WTC11 (cell line): Measurements from ENCODE around the gene PRND. TPM values are rescaled to one million over a fixed set of nuclear protein-coding genes. Genes with fewer than 3 reads are reported as not detected.

ENCODE experiments used
- ATAC-seq: fragments of 200-7000 bp; cut with Tn5 transposase; 2 replicates; pipeline ENCODE4 v1.10.0; 2021; ENCODE audit warnings: mild to moderate bottlenecking, moderate library complexity
- CTCF ChIA-PET: fragments of 300-600 bp; sonication (Branson Sonifier 250); formaldehyde crosslinking; loops from one replicate; lab custom pipeline; 2021; ENCODE audit warnings: antibody characterized with exemption; lab: Charles Lee
- POLR2A ChIA-PET: fragments of 350-600 bp; sonication (Branson Sonifier 250); formaldehyde crosslinking; loops from one replicate; lab custom pipeline; 2021; ENCODE audit warnings: antibody characterized with exemption; lab: Charles Lee
- DNase-seq: peaks from one replicate; pipeline ENCODE4 v3.0.0; 2021; ENCODE audit warnings: low spot score
- H3K27ac Mint-ChIP-seq: 2 replicates; pipeline ENCODE4 v1.8.0; 2021; ENCODE audit warnings: mixed read lengths
- H3K27me3 Mint-ChIP-seq: 2 replicates; pipeline ENCODE4 v1.8.0; 2021; ENCODE audit warnings: low read depth, mild to moderate bottlenecking, moderate library complexity, mixed read lengths
- H3K36me3 Mint-ChIP-seq: 2 replicates; pipeline ENCODE4 v1.8.0; 2021; ENCODE audit warnings: mixed read lengths
- H3K4me1 Mint-ChIP-seq: 2 replicates; pipeline ENCODE4 v1.8.0; 2022; ENCODE audit warnings: mixed read lengths
- H3K4me3 Mint-ChIP-seq: 2 replicates; pipeline ENCODE4 v1.8.0; 2021; ENCODE audit warnings: mild to moderate bottlenecking, moderate library complexity, mixed read lengths
- H3K9me3 Mint-ChIP-seq: 2 replicates; pipeline ENCODE4 v1.8.0; 2021; ENCODE audit warnings: mixed read lengths
- ARID4B ChIP-seq: sonication (generic); formaldehyde crosslinking; IDR thresholded peaks from 2 replicates; pipeline ENCODE4 v1.8.0; 2023; ENCODE audit warnings: missing genetic modification reagents, mild to moderate bottlenecking, borderline replicate concordance
- ATF1 ChIP-seq: sonication (generic); formaldehyde crosslinking; IDR thresholded peaks from 2 replicates; pipeline ENCODE4 v1.8.1; 2023; ENCODE audit warnings: mild to moderate bottlenecking, moderate library complexity, missing genetic modification reagents
- ATF2 ChIP-seq: sonication (generic); formaldehyde crosslinking; IDR thresholded peaks from 2 replicates; pipeline ENCODE4 v1.8.1; 2022; ENCODE audit warnings: low read depth, missing genetic modification reagents, borderline replicate concordance
- EMX1 ChIP-seq: fragments of 250-450 bp; sonication (Bioruptor Pico); IDR thresholded peaks from 2 replicates; pipeline ENCODE4 v1.8.0; 2021; ENCODE audit warnings: mild to moderate bottlenecking
- JAZF1 ChIP-seq: fragments of 250-450 bp; sonication (Bioruptor Pico); IDR thresholded peaks from 2 replicates; pipeline ENCODE4 v1.9.0; 2021; ENCODE audit warnings: moderate library complexity, mild to moderate bottlenecking, inconsistent platforms
- MYBL2 ChIP-seq: sonication (generic); formaldehyde crosslinking; IDR thresholded peaks from 2 replicates; pipeline ENCODE4 v1.8.1; 2023; ENCODE audit warnings: mild to moderate bottlenecking, moderate library complexity, missing genetic modification reagents
- NFE2L1 ChIP-seq: sonication (generic); formaldehyde crosslinking; IDR thresholded peaks from 2 replicates; pipeline ENCODE4 v1.8.1; 2023; ENCODE audit warnings: missing genetic modification reagents
- NR3C1 ChIP-seq: sonication (generic); formaldehyde crosslinking; conservative IDR thresholded peaks from 2 replicates; pipeline ENCODE4 v1.8.1; 2023; ENCODE audit warnings: low read depth, mild to moderate bottlenecking, missing genetic modification reagents
- TEAD4 ChIP-seq: sonication (generic); formaldehyde crosslinking; IDR thresholded peaks from 2 replicates; pipeline ENCODE4 v1.8.0; 2022; ENCODE audit warnings: mild to moderate bottlenecking, missing genetic modification reagents
- TP53 ChIP-seq: sonication (generic); formaldehyde crosslinking; IDR thresholded peaks from 2 replicates; pipeline ENCODE4 v1.8.1; 2023; ENCODE audit warnings: mild to moderate bottlenecking, missing genetic modification reagents
- USF2 ChIP-seq: sonication (generic); formaldehyde crosslinking; IDR thresholded peaks from 2 replicates; pipeline ENCODE4 v1.8.1; 2023; ENCODE audit warnings: mild to moderate bottlenecking, missing genetic modification reagents, moderate library complexity
- ZBTB21 ChIP-seq: sonication (generic); formaldehyde crosslinking; IDR thresholded peaks from 2 replicates; pipeline ENCODE4 v1.8.1; 2023; ENCODE audit warnings: mild to moderate bottlenecking, missing genetic modification reagents, borderline replicate concordance
- ZNF121 ChIP-seq: sonication (generic); formaldehyde crosslinking; IDR thresholded peaks from 2 replicates; pipeline ENCODE4 v1.8.0; 2023; ENCODE audit warnings: missing genetic modification reagents
- total RNA-seq: library from RNA; stranded (reverse); gene quantifications from 3 replicates; pipeline ENCODE4 v1.2.3, GENCODE V29; 2021
- TF ChIP-seq, protein P1 (sequence below): sonication (generic); formaldehyde crosslinking; IDR thresholded peaks from 2 replicates; pipeline ENCODE4 v1.8.1; 2023; ENCODE audit warnings: mild to moderate bottlenecking, moderate library complexity, missing genetic modification reagents
- TF ChIP-seq, protein P2 (sequence below): sonication (generic); formaldehyde crosslinking; IDR thresholded peaks from 2 replicates; pipeline ENCODE4 v1.8.0; 2022; ENCODE audit warnings: missing genetic modification reagents
- TF ChIP-seq, protein P3 (sequence below): sonication (generic); formaldehyde crosslinking; IDR thresholded peaks from 2 replicates; pipeline ENCODE4 v1.8.1; 2022; ENCODE audit warnings: low read depth, mild to moderate bottlenecking, moderate library complexity, missing genetic modification reagents, borderline replicate concordance

Gene PRND
- total RNA-seq, 1 experiment from 2014 or later: 0.04 TPM

GRCh38 chr20:4729265-4729664 is 7.6 kb downstream of the PRND start:
- no peak for ATAC-seq
- Mint-ChIP-seq H3K4me1 (peaks cover 32% of the 10 kb centered on the region), H3K27ac (no peak overlapping the region), H3K36me3 (no peaks in the 10 kb centered on the region), H3K4me3 (no peak overlapping the region), H3K27me3 (no peaks in the 10 kb centered on the region), H3K9me3 (no peaks in the 10 kb centered on the region)
- no peak for DNase-seq
- TF ChIP-seq, protein P1, sequence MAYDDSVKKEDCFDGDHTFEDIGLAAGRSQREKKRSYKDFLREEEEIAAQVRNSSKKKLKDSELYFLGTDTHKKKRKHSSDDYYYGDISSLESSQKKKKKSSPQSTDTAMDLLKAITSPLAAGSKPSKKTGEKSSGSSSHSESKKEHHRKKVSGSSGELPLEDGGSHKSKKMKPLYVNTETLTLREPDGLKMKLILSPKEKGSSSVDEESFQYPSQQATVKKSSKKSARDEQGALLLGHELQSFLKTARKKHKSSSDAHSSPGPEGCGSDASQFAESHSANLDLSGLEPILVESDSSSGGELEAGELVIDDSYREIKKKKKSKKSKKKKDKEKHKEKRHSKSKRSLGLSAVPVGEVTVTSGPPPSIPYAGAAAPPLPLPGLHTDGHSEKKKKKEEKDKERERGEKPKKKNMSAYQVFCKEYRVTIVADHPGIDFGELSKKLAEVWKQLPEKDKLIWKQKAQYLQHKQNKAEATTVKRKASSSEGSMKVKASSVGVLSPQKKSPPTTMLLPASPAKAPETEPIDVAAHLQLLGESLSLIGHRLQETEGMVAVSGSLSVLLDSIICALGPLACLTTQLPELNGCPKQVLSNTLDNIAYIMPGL (CRISPR knock-in tag): no peak
- TF ChIP-seq, protein P2, sequence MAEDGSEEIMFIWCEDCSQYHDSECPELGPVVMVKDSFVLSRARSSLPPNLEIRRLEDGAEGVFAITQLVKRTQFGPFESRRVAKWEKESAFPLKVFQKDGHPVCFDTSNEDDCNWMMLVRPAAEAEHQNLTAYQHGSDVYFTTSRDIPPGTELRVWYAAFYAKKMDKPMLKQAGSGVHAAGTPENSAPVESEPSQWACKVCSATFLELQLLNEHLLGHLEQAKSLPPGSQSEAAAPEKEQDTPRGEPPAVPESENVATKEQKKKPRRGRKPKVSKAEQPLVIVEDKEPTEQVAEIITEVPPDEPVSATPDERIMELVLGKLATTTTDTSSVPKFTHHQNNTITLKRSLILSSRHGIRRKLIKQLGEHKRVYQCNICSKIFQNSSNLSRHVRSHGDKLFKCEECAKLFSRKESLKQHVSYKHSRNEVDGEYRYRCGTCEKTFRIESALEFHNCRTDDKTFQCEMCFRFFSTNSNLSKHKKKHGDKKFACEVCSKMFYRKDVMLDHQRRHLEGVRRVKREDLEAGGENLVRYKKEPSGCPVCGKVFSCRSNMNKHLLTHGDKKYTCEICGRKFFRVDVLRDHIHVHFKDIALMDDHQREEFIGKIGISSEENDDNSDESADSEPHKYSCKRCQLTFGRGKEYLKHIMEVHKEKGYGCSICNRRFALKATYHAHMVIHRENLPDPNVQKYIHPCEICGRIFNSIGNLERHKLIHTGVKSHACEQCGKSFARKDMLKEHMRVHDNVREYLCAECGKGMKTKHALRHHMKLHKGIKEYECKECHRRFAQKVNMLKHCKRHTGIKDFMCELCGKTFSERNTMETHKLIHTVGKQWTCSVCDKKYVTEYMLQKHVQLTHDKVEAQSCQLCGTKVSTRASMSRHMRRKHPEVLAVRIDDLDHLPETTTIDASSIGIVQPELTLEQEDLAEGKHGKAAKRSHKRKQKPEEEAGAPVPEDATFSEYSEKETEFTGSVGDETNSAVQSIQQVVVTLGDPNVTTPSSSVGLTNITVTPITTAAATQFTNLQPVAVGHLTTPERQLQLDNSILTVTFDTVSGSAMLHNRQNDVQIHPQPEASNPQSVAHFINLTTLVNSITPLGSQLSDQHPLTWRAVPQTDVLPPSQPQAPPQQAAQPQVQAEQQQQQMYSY (CRISPR knock-in tag): no peak
- TF ChIP-seq NR3C1 (CRISPR knock-in tag) (no peak), ZNF121 (CRISPR knock-in tag) (no peak), MYBL2 (CRISPR knock-in tag) (no peak), ZBTB21 (CRISPR knock-in tag) (no peak)
- ChIA-PET POLR2A (no interaction called here), CTCF (interaction anchor here (2.9 kb wide), 1 partner anchor 116 kb away, joined by 10 read pairs; no protein-coding TSS in a partner anchor)

GRCh38 chr20:4730780-4731179 is 9.1 kb downstream of the PRND start:
- POLR2A ChIA-PET: no interaction called here
- no peak; the same call in none of the 2 replicates for ATAC-seq

More at GRCh38 chr20:4730780-4731179, 9.1 kb downstream of the PRND start:
- no peaks in the 10 kb centered on the region for H3K36me3 Mint-ChIP-seq
- peaks cover 32% of the 10 kb centered on the region for H3K4me1 Mint-ChIP-seq
- H3K27me3 Mint-ChIP-seq: no peaks in the 10 kb centered on the region
- CTCF ChIA-PET: interaction anchor here (2.1 to 2.9 kb wide), 2 partner anchors 10 to 117 kb away, joined by 10 to 11 read pairs; no protein-coding TSS in a partner anchor
- H3K9me3 Mint-ChIP-seq: no peaks in the 10 kb centered on the region
- H3K27ac Mint-ChIP-seq: no peak overlapping the region
- DNase-seq: no peak
- TF ChIP-seq ATF2 (CRISPR knock-in tag): no peak
- TF ChIP-seq JAZF1: no peak
- TF ChIP-seq TEAD4 (CRISPR knock-in tag): no peak
- TF ChIP-seq, protein P3, sequence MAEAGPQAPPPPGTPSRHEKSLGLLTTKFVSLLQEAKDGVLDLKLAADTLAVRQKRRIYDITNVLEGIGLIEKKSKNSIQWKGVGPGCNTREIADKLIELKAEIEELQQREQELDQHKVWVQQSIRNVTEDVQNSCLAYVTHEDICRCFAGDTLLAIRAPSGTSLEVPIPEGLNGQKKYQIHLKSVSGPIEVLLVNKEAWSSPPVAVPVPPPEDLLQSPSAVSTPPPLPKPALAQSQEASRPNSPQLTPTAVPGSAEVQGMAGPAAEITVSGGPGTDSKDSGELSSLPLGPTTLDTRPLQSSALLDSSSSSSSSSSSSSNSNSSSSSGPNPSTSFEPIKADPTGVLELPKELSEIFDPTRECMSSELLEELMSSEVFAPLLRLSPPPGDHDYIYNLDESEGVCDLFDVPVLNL (CRISPR knock-in tag): no peak
- no peak for TF ChIP-seq TP53 (CRISPR knock-in tag)
- TF ChIP-seq ATF1: no peak
- no peak for TF ChIP-seq NFE2L1 (CRISPR knock-in tag)
- TF ChIP-seq USF2 (CRISPR knock-in tag): no peak
- TF ChIP-seq ARID4B (CRISPR knock-in tag): no peak
- TF ChIP-seq EMX1 (CRISPR knock-in tag): no peak
- no peak overlapping the region for H3K4me3 Mint-ChIP-seq
